ENCODE results near the gene ZNF468. TPM values are rescaled to one million over a fixed set of nuclear protein-coding genes. Genes with fewer than 3 reads are reported as not detected.

ZNF468 gene
- total RNA-seq: 11.3 and 22.0 TPM in 2 replicates

GRCh38 chr19:52857378-52858191, at the start of gene ZNF468:
ZNF468 (minus strand) TSS chr19:52857619; CDS start chr19:52854272, 3,347 bp downstream.

GRCh38 chr19:52897138-52897935, 39.9 kb upstream of the ZNF468 start, which contains the start of gene ZNF320:
ZNF320 (minus strand) TSS chr19:52897635; CDS start chr19:52890255, 7,380 bp downstream.

GRCh38 chr19:52821204-52821960, 36.0 kb downstream of the ZNF468 start, which contains the start of gene ZNF28:
ZNF28 (minus strand) TSS chr19:52821633; CDS start chr19:52817958, 3,675 bp downstream.

Other genes starting within 250 kb of the ZNF468 start
- 26.4 and 60.7 TPM in 2 replicates for gene ZNF83, start 219.3 kb downstream of the ZNF468 start, total RNA-seq
- gene ZNF611, start 122.6 kb downstream of the ZNF468 start, total RNA-seq: 6.2 and 15.4 TPM in 2 replicates
- 1.8 and 5.6 TPM in 2 replicates for gene ZNF600, start 70.8 kb downstream of the ZNF468 start, total RNA-seq
- gene ZNF28, start 36.0 kb downstream of the ZNF468 start, total RNA-seq: 8.7 and 26.9 TPM in 2 replicates
- 5.7 and 11.3 TPM in 2 replicates for gene ZNF320, start 40.0 kb upstream of the ZNF468 start, total RNA-seq
- gene ZNF888, start 65.8 kb upstream of the ZNF468 start, total RNA-seq: 3.4 and 5.2 TPM in 2 replicates
- 6.3 and 9.4 TPM in 2 replicates for gene ZNF816, start 105.3 kb upstream of the ZNF468 start, total RNA-seq
- gene ERVV-1, start 156.3 kb upstream of the ZNF468 start, total RNA-seq: not detected in 2 replicates
- gene ERVV-2, start 187.1 kb upstream of the ZNF468 start, total RNA-seq: not detected in 2 replicates
- 11.7 and 28.2 TPM in 2 replicates for gene ZNF160, start 245.8 kb upstream of the ZNF468 start, total RNA-seq